Daoy (cell line): Measurements from ENCODE around the gene SNX9. TPM values are rescaled to one million over a fixed set of nuclear protein-coding genes. Genes with fewer than 3 reads are reported as not detected.
A peak's percentile ranks its signal among the peaks of the same experiment; 100 is the strongest.

ENCODE experiments used
- DNase-seq: peaks from one replicate; pipeline ENCODE4 v3.0.0-alpha.2; 2015; ENCODE audit warnings: low read depth
- total RNA-seq: library from RNA; depleted of rRNA; stranded (reverse); fragments of >200 nt; shearing (Covaris generic); gene quantifications from 2 replicates; pipeline ENCODE4 v1.2.3, GENCODE V29; 2014

SNX9 gene
- total RNA-seq, 1 experiment from 2014 or later: 47.4 TPM

DNA sequence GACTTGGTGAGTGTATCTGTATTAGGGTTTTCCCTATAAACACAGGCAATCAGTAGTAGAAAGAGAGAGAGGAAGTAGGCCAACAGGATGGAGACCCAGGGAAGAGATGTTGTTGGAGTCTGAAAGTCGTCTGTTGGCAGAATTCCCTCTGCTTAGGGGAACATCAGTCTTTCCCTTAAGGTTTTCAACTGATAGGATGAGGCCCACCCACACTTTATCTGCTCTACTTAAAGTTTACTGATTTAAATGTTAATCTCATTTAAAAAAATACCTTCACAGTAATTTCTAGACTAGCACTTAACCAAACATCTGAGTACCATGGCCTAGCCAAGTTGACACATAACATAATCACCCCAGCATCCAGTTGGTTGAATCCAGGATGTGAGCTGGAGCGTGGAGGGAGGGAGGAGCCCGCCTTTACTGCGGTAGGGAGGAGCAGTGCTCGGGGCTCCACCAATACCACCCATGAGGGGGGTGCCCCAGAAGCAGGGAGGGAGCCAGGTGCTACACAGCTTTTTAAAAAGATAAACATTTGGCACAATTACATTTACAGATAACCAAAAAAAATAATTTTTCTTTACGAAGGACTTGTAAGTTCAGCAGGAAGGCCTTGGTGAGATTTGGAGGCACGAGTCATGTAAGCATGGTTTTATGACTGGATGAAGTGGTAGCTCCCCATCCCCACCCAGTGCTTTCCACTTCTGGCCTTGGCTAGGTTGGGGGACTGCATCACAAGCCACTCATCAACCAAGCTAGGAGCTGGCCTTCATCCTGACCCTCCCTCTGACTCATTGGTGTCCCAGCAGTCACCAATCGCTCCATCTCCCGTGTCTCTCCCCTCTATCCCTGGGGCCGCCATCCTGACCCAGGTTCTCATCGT lies 18.4 kb upstream of the SNX9 start:
- no peak for DNase-seq

- no peak for DNase-seq
Observed at GRCh38 chr6:157806131-157806855, 16.8 kb upstream of the SNX9 start.

DNA sequence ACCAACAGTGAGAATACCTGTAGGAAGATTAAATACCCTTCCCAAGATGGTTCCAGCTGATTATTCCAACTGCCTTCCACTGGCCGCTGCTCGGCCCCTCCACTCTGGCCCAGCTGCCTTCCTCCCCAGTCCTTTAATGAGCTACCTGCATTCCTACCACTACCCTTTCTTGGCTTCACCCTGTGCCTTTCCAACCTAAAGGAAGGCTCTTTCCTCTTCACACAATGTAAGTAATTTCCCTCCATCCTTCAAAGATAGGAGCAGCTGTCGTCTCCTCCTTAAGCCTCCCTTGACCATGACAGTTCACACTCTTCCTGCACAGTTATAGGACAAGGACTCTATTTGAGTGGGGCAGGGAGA lies 16.2 kb upstream of the SNX9 start:
- DNase-seq: no peak

GRCh38 chr6:157808405-157808950 lies 14.6 kb upstream of the SNX9 start:
- no peak for DNase-seq

- DNase-seq: no peak
Observed at GRCh38 chr6:157809613-157810012, 13.4 kb upstream of the SNX9 start.

DNA sequence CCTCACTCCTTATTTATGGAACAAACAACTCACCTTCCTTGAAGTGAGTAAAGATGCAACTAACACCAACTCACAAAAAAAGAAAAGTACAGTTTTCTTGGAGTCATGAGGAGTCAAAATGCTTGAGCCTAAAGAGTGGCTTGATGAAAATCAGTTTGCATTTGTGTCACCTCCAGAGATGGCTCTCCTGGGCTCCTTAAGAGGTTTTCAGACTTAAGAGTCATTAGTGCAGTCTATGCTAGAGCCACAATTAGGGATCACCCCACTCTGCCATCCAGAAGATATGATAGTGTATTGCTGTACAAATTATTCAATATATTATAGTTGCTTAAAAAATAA lies 11.9 kb upstream of the SNX9 start:
- no peak for DNase-seq

GRCh38 chr6:157811476-157812173 lies 11.4 kb upstream of the SNX9 start:
- peak; percentile 30 for DNase-seq

DNA sequence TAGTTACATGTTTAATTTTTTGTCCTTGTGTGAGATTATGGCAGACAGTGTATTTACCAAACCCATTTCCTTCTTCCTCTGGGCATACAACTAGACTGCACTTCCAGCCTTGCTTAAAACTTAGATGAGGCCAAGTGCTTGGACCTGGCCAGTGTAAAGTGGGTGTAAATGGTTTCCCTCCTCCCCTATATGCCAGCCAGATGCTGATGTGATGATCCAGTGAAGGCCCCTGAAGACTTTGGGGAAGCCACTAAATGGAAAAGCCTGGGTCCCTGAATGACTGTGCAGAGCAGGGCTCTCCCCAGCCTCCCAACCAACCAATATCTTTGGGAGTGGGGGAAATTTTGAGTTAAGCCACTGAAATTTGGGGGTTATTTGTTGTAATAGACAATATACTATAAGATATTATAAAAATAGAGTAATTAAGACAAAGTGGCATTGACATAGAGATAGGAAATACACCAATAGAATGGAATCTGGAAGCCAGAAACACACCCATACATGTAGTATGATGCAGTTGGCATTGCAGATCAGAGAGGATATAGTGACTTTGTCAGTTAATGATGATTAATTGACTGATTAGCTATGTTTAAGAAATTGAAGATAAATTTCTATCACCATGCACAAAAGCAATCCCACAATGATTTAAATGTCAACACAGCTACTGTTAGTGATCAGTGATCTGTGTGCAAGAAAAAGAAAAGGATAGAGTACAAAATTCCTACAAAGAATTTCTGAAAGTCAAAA lies 10.4 kb upstream of the SNX9 start:
- no peak for DNase-seq

- no peak for DNase-seq
Observed at GRCh38 chr6:157813191-157813590, 9.9 kb upstream of the SNX9 start.

GRCh38 chr6:157813750-157814455 lies 9.1 kb upstream of the SNX9 start:
- DNase-seq: peak; percentile 70

- DNase-seq: no peak
Observed at GRCh38 chr6:157814883-157815282, 8.2 kb upstream of the SNX9 start.

GRCh38 chr6:157821342-157822033 lies 1.6 kb upstream of the SNX9 start:
- no peak for DNase-seq

DNA sequence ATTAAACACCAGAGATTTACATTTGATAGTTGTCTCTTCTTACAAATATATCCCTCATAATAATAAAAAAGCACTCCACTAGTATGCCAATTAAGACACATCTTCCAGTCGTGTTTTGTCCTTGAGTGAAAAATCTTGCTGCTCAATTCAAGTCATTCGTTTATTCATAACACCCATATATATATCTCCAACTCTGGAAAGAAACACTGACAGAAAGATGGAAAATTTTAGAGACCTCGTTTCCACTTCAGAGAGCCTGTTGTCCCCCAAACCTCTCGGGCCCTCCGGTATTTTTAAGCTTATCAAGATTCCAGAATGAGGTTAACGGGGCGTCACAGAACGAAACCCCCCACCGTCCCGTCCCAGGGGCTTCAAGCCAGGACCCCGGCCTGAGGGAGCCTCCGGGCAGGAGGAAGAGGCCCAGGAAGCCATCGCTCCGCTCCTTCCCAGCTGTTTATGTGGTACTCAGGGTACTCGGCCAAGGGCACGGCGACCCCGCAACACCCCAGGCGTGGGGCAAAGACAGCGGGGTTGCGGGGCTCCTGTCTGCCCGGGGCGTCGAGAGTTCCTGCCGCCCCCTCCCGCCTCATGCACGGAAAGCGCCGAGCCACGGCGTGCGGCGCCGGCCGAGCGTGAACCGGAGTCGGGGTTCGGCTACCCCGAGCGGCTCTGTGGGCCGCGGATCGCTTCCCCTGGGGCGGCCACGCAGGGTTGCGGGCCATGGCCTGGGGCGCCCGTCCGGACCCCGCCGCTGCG lies 623 bp upstream of the SNX9 start:
- DNase-seq: no peak

GRCh38 chr6:157823528-157824370 lies 703 bp downstream of the SNX9 start:
- DNase-seq: peak; percentile 79

DNA sequence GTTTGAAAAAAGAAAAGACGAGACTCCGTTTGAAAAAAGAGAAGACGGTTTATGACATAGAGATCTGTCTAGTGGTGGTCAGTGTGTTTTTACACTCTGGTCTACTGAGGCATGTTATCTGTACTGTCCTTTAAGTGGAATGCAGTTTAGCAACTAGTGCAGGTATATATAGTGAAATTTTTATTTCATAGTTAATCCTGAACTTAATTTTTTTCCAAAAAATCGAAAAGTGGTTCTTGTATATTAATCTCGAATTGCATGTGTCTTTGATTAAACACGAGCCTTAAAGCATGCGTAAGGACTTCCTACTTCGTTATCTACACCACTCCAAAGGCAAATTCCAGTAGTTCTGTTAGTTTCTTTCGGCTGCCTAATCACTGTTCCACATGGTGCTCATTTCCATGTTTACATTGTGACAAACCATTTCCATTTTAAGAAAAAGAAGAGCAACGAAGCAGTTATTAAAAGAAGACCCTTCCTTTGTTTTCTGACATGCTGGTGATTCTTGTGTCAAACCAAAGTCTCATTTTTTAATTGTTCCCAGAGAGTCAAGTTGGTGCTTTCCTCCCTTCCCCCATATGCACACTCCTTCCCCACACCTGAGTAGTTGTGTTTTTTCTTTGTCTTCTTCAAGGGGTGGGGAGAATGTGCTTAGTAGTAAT lies 2.3 kb downstream of the SNX9 start:
- peak; percentile 30 for DNase-seq

GRCh38 chr6:157830354-157831017 lies 7.4 kb downstream of the SNX9 start:
- no peak for DNase-seq

- no peak for DNase-seq
Observed at GRCh38 chr6:157831018-157831369, 7.9 kb downstream of the SNX9 start.
